ENCODE data around the gene FTSJ3. TPM values are rescaled to one million over a fixed set of nuclear protein-coding genes. Genes with fewer than 3 reads are reported as not detected.

Gene FTSJ3
- total and polyA plus RNA-seq, 2 of the 13 experiments (the other 11 are each of a cell fraction or from before 2014, with no cell fraction given): 26.0 to 64.2 TPM

DNA sequence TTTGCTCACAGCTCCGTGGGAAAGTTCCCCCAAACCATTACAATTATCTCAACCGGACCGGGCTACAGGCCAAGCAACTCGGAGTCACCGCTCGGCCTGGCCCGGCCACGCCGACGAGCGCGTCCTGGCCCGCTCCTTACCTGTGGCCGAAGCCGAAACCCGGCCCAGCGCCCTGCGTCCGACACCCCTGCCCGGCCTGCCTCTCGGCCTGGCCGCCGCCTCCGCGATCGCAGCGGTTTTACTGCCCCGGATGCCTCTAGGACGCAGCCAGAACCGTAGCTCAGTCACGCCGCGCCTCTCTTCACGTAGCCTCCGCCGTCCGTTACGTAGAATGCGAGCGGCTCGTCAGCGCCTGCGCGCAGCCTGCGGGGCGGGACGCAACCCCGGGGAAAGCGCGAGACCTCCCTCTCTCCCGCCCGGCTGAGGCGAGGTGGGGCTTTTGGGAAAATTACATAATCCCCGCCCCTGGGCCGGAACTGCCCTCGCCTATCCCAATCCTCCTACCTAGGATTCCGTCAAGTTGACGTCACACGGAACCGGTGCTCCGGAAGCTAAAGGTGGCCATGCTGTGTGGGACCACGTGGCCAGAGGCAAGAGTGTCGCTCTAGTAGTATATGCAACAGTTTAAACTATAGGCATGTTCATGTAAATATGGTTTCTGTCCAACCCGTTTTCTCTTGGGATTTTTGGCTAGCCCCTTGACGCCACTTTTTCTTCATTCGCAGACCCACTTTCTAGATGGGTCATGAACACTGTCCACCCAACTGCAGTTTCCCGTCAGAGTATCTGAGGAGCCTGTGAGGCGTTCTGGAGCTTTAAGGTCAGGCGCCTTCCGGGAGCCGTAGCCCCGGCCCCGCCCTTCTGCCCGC is 54.0 kb downstream of the FTSJ3 start, which contains the start of gene CCDC47 (continued):
- 0 out of 2 replicates have a peak, but pooled peaks have one; percentile 56 for TF ChIP-seq ZNF720 (CRISPR knock-in tag; IDR thresholded peaks at IDR 0.05)
- peak; percentile 80; the same call in 1 of the 2 replicates for TF ChIP-seq ZSCAN20 (CRISPR knock-in tag; IDR thresholded peaks at IDR 0.05; ENCODE audit: borderline replicate concordance)
- no peak for TF ChIP-seq JUNB (CRISPR knock-in tag; IDR thresholded peaks at IDR 0.05; ENCODE audit: borderline replicate concordance)
- peak; percentile 42 for TF ChIP-seq CCAR2 (optimal IDR thresholded peaks at IDR 0.05; ENCODE audit: low read depth, low read length)
- TF ChIP-seq, protein P1, sequence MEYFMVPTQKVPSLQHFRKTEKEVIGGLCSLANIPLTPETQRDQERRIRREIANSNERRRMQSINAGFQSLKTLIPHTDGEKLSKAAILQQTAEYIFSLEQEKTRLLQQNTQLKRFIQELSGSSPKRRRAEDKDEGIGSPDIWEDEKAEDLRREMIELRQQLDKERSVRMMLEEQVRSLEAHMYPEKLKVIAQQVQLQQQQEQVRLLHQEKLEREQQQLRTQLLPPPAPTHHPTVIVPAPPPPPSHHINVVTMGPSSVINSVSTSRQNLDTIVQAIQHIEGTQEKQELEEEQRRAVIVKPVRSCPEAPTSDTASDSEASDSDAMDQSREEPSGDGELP (IDR thresholded peaks at IDR 0.05; ENCODE audit: borderline replicate concordance, low read depth): peak; percentile 27; the same call in 1 of the 2 replicates
- TF ChIP-seq ZSCAN25 (CRISPR knock-in tag; IDR thresholded peaks at IDR 0.05): peak; percentile 88
- TF ChIP-seq CEBPB (IDR thresholded peaks at IDR 0.05; ENCODE audit: borderline replicate concordance, low read depth, low read length): peak; percentile 85
- TF ChIP-seq TAF15 (IDR thresholded peaks at IDR 0.05; ENCODE audit: low read depth, low read length, poor library complexity, severe bottlenecking): peak; percentile 83
- TF ChIP-seq HES4 (CRISPR knock-in tag; IDR thresholded peaks at IDR 0.05; ENCODE audit: borderline replicate concordance): peak; percentile 92
- no peak for TF ChIP-seq HNRNPK (IDR thresholded peaks at IDR 0.05; ENCODE audit: low read depth, low read length, poor library complexity, severe bottlenecking)
- TF ChIP-seq GMEB1 (CRISPR knock-in tag; IDR thresholded peaks at IDR 0.05; ENCODE audit: borderline replicate concordance): peak; percentile 97
- no peak; the same call in 1 of the 2 replicates for TF ChIP-seq RCOR2 (CRISPR knock-in tag; IDR thresholded peaks at IDR 0.05)
- TF ChIP-seq KDM6A (CRISPR knock-in tag; IDR thresholded peaks at IDR 0.05; ENCODE audit: low read depth): 0 out of 2 replicates have a peak, but pooled peaks have one; percentile 46
- no peak for TF ChIP-seq THYN1 (CRISPR knock-in tag; IDR thresholded peaks at IDR 0.05; ENCODE audit: borderline replicate concordance, low read depth)
- 0 out of 2 replicates have a peak, but pooled peaks have one; percentile 25 for TF ChIP-seq ZBTB7B (CRISPR knock-in tag; IDR thresholded peaks at IDR 0.05)
- peak; percentile 97 for TF ChIP-seq SSRP1 (CRISPR knock-in tag; IDR thresholded peaks at IDR 0.05)
- TF ChIP-seq MIXL1 (CRISPR knock-in tag; IDR thresholded peaks at IDR 0.05): peak; percentile 74
- TF ChIP-seq ZFP41 (CRISPR knock-in tag; IDR thresholded peaks at IDR 0.05; ENCODE audit: borderline replicate concordance): 0 out of 2 replicates have a peak, but pooled peaks have one; percentile 45
- no peak; the same call in 1 of the 2 replicates for TF ChIP-seq ZFP36L2 (CRISPR knock-in tag; IDR thresholded peaks at IDR 0.05)
- TF ChIP-seq ZNF274 (CRISPR knock-in tag; IDR thresholded peaks at IDR 0.05): peak; percentile 91
- TF ChIP-seq PTBP1 (IDR thresholded peaks at IDR 0.05; ENCODE audit: low read depth, low read length, poor library complexity, severe bottlenecking): no peak
- TF ChIP-seq TARDBP (CRISPR knock-in tag; IDR thresholded peaks at IDR 0.05): peak; percentile 87
- TF ChIP-seq ZFX (CRISPR knock-in tag; IDR thresholded peaks at IDR 0.05; ENCODE audit: low read depth): peak; percentile 98
- peak; percentile 65; the same call in 1 of the 2 replicates for TF ChIP-seq SOX13 (IDR thresholded peaks at IDR 0.05)
- TF ChIP-seq SOX13 (CRISPR knock-in tag; conservative IDR thresholded peaks at IDR 0.05 in 1 of 2, IDR thresholded peaks at IDR 0.05 in 1 of 2): peak in 1 of 2 experiments; percentile 49; a peak in 1 of 4 replicates
- 0 out of 2 replicates have a peak, but pooled peaks have one; percentile 9 for TF ChIP-seq SNAPC5 (CRISPR knock-in tag; IDR thresholded peaks at IDR 0.05; ENCODE audit: borderline replicate concordance)

Data from HepG2 (cell line).